PC-3 (cell line): ENCODE data around the gene VARS2. TPM values are rescaled to one million over a fixed set of nuclear protein-coding genes. Genes with fewer than 3 reads are reported as not detected.
"Not testable (repeated sequence)": the region's sequence is repeated elsewhere in the genome, so short reads cannot be mapped to it uniquely, and the experiment has no call there.

Source experiments
- ATAC-seq: fragments of 200-7000 bp; cut with Tn5 transposase; 2 replicates; pipeline ENCODE4 v1.9.1; 2020; ENCODE audit warnings: mild to moderate bottlenecking, moderate library complexity
- Bru-seq: library from RNA; stranded (reverse); fragments of 400-500 nt; gene quantifications from one replicate; lab custom pipeline; 2021; lab: Mats Ljungman, UMichigan
- BruChase-seq, 2 experiments: library from RNA; stranded (reverse); fragments of 400-500 nt; gene quantifications; one replicate each; lab custom pipeline; 2021; lab: Mats Ljungman, UMichigan
- BruUV-seq: library from RNA; stranded (reverse); fragments of 400-500 nt; replicated peaks from 2 replicates; lab custom pipeline; 2021; lab: Mats Ljungman, UMichigan
- CTCF ChIA-PET: fragments of 300-600 bp; sonication (Branson Sonifier 250); formaldehyde crosslinking; loops from one replicate; lab custom pipeline; 2022; ENCODE audit warnings: antibody characterized with exemption; lab: Charles Lee
- POLR2A ChIA-PET: fragments of 300-600 bp; sonication (Branson Sonifier 250); formaldehyde crosslinking; loops from one replicate; lab custom pipeline; 2022; ENCODE audit warnings: antibody characterized with exemption; ENCODE audit not compliant: unreplicated experiment; lab: Charles Lee
- DNase-seq: peaks from one replicate; pipeline ENCODE4 v3.0.0-alpha.2; 2015
- H2AFZ ChIP-seq: fragments of 300-600 bp; sonication (generic); 2 replicates; pipeline ENCODE4 v1.6.0; 2016; ENCODE audit warnings: antibody characterized with exemption, low read length
- H3F3A ChIP-seq: fragments of 300-600 bp; sonication (generic); one replicate; pipeline ENCODE4 v1.6.0; 2017; ENCODE audit warnings: antibody characterized with exemption, low read length, control low read depth, mild to moderate bottlenecking; ENCODE audit not compliant: unreplicated experiment
- H3K27ac ChIP-seq: fragments of 300-600 bp; sonication (generic); 2 replicates; pipeline ENCODE4 v1.5.1; 2016; ENCODE audit warnings: mild to moderate bottlenecking, low read length
- H3K27me3 ChIP-seq: fragments of 300-600 bp; sonication (generic); 2 replicates; pipeline ENCODE4 v1.6.1; 2016; ENCODE audit warnings: low read length, mixed read lengths
- H3K36me3 ChIP-seq: fragments of 300-600 bp; sonication (generic); 2 replicates; pipeline ENCODE4 v1.6.1; 2016; ENCODE audit warnings: low read depth, mixed run types, low read length, mixed read lengths
- H3K4me1 ChIP-seq: fragments of 300-600 bp; sonication (generic); 2 replicates; pipeline ENCODE4 v1.5.1; 2016; ENCODE audit warnings: low read length; ENCODE audit not compliant: insufficient read depth
- H3K4me2 ChIP-seq: fragments of 300-600 bp; sonication (generic); 2 replicates; pipeline ENCODE4 v1.6.0; 2016; ENCODE audit warnings: low read length
- H3K4me3 ChIP-seq: fragments of 300-600 bp; sonication (generic); 2 replicates; pipeline ENCODE4 v1.5.1; 2016; ENCODE audit warnings: mild to moderate bottlenecking, low read length, mixed read lengths
- H3K79me2 ChIP-seq: fragments of 300-600 bp; sonication (generic); 2 replicates; pipeline ENCODE4 v1.6.1; 2017; ENCODE audit warnings: low read length, mixed read lengths
- H3K9ac ChIP-seq: fragments of 300-600 bp; sonication (generic); 2 replicates; pipeline ENCODE4 v1.6.0; 2016; ENCODE audit warnings: mild to moderate bottlenecking, low read length
- H3K9me2 ChIP-seq: fragments of 300-600 bp; sonication (generic); replicated peaks from 2 replicates; pipeline ENCODE4 v1.6.1; 2016; ENCODE audit warnings: mixed run types, low read length, mixed read lengths
- H3K9me3 ChIP-seq: fragments of 300-600 bp; sonication (generic); 2 replicates; pipeline ENCODE4 v1.6.1; 2016; ENCODE audit warnings: low read length, mixed read lengths
- H4K20me1 ChIP-seq: fragments of 300-600 bp; sonication (generic); 2 replicates; pipeline ENCODE4 v1.6.1; 2016; ENCODE audit warnings: low read length, mixed read lengths
- EZH2 ChIP-seq: fragments of 300-600 bp; sonication (generic); IDR thresholded peaks from one replicate; pipeline ENCODE4 v1.6.1; 2017; ENCODE audit warnings: antibody characterized with exemption, mild to moderate bottlenecking, low read length; ENCODE audit not compliant: unreplicated experiment
- EZH2phosphoT487 ChIP-seq: fragments of 300-600 bp; sonication (generic); IDR thresholded peaks from 2 replicates; pipeline ENCODE4 v1.6.1; 2018; ENCODE audit warnings: mild to moderate bottlenecking, antibody characterized with exemption, low read length, borderline replicate concordance
- intact Hi-C: fragments of 100-400 bp; cut with micrococcal nuclease; formaldehyde crosslinking; loops from 2 replicates; pipeline ENCODE4 v1.9.0; 2023
- long read RNA-seq: library from polyadenylated mRNA; unstranded; transcript quantifications from one replicate; pipeline ENCODE4 v2.0.0, GENCODE V29; 2021; ENCODE audit not compliant: unreplicated experiment
- total RNA-seq: library from RNA; depleted of rRNA; stranded (reverse); fragments of >200 nt; gene quantifications from 2 replicates; pipeline ENCODE4 v1.2.3, GENCODE V29; 2014; rRNA removed
- TF ChIP-seq, protein P1 (sequence below): fragments of 300-600 bp; sonication (generic); conservative IDR thresholded peaks from 2 replicates; pipeline ENCODE4 v1.5.1; 2017; ENCODE audit warnings: antibody characterized with exemption, low read depth, mild to moderate bottlenecking, low read length

Gene VARS2
- total RNA-seq (66.5 and 87.8 TPM in 2 replicates), Bru-seq, nascent RNA (percentile 76 among the genes with signal in this experiment), BruChase-seq, experiment 1, labeled RNA remaining after a 6-hour chase (percentile 94 among the genes with signal in this experiment), BruChase-seq, experiment 2, labeled RNA remaining after a 2-hour chase (percentile 86 among the genes with signal in this experiment)
- long read RNA-seq, full-length matches to known transcripts = 5 of 58 reads
- long read RNA-seq, partial matches to known transcripts = 33 of 58 reads
- long read RNA-seq, other reads (novel, unspliced or antisense) = 20 of 58 reads

DNA sequence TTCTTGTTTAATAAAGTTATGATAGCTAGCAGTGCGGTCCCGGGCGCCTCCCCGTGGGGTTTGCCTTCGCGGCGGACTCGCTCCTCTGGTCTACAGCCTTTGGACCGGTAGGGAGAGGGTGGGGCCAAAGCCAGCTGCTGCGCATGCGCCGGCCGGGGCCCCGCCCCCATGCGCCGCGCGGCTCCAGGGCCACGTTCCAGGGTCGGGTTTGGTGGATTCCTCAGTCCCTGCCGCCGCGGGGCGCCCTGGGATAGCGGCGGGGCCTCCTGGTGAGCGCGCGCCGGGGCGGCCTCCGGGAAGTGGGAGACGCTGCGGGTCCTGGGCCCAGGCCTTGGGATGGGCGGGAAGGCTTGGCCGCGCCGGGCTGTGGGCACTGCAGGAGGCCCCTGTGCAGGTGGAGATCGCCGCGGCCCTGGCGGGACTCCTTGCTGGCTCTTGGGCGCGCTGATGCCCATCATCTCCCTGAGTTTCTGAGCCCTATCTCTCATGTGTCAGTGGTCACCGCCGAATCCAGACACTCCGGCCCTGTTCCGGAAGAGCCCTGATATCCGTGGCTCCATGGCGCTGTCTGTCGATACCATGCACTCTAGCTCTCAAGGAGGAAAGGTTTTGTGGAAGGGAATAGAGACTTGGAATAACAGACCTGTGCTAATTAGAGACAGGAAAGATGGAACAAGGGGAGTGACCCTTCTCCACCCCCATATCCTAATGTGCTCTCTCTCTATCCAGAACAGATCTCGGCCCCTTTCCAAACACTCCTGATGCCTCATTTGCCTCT lies at the start of gene VARS2:
TSS of gene VARS2 (plus strand) at position 163 of the 778 bp plus-strand sequence. CDS start at position 762, 599 bp downstream.
- peak within 1 kb of the TSS; percentile 51 for H3K27ac ChIP-seq
- TF ChIP-seq EZH2phosphoT487 (no peak), EZH2 (no peak)
- TF ChIP-seq, protein P1, sequence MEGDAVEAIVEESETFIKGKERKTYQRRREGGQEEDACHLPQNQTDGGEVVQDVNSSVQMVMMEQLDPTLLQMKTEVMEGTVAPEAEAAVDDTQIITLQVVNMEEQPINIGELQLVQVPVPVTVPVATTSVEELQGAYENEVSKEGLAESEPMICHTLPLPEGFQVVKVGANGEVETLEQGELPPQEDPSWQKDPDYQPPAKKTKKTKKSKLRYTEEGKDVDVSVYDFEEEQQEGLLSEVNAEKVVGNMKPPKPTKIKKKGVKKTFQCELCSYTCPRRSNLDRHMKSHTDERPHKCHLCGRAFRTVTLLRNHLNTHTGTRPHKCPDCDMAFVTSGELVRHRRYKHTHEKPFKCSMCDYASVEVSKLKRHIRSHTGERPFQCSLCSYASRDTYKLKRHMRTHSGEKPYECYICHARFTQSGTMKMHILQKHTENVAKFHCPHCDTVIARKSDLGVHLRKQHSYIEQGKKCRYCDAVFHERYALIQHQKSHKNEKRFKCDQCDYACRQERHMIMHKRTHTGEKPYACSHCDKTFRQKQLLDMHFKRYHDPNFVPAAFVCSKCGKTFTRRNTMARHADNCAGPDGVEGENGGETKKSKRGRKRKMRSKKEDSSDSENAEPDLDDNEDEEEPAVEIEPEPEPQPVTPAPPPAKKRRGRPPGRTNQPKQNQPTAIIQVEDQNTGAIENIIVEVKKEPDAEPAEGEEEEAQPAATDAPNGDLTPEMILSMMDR = peak; percentile 50
- H4K20me1 ChIP-seq = no peaks in the 10 kb centered on the region
- POLR2A ChIA-PET = interaction anchor here (0.6 kb wide), 1 partner anchor 171 kb away, joined by 6 read pairs; no protein-coding TSS in a partner anchor
- no peaks in the 10 kb centered on the region for H3K9me3 ChIP-seq
- CTCF ChIA-PET = interaction anchor here (0.5 to 3.6 kb wide), 19 partner anchors 29 to 447 kb away, joined by 3 to 48 read pairs (median 4); partner anchors contain the start of gene PSORS1C1
- no peaks in the 10 kb centered on the region for H3K27me3 ChIP-seq
- H3F3A ChIP-seq = no peaks in the 10 kb centered on the region
- H2AFZ ChIP-seq = peak within 1 kb of the TSS; percentile 78
- no peaks in the 10 kb centered on the region for H3K9me2 ChIP-seq
- DNase-seq = peak; percentile 97
- H3K9ac ChIP-seq = peak within 1 kb of the TSS; percentile 87
- H3K36me3 ChIP-seq = peaks cover 11% of the 10 kb centered on the region; the same call in 1 of the 2 replicates
- intact Hi-C loops = loop anchor here (1.0 kb wide), 2 partner anchors 29 to 86 kb away; no protein-coding TSS in a partner anchor
- BruUV-seq = TSS peak; percentile 78
- peak within 1 kb of the TSS; percentile 89 for H3K4me2 ChIP-seq
- peak; percentile 87 for ATAC-seq
- H3K4me1 ChIP-seq = peaks cover 28% of the 10 kb centered on the region
- H3K4me3 ChIP-seq = peak within 1 kb of the TSS; percentile 67
- H3K79me2 ChIP-seq = peaks cover 11% of the 10 kb centered on the region

GRCh38 chr6:30864325-30864724 lies 49.7 kb upstream of the VARS2 start:
- H3F3A ChIP-seq = no peaks in the 10 kb centered on the region
- no peak overlapping the region for H3K27ac ChIP-seq
- H3K79me2 ChIP-seq = no peaks in the 10 kb centered on the region
- H3K27me3 ChIP-seq = no peaks in the 10 kb centered on the region
- no peaks in the 10 kb centered on the region for H3K4me1 ChIP-seq
- ATAC-seq (no peak), DNase-seq (no peak)
- no peak overlapping the region for H2AFZ ChIP-seq
- no TSS peak for BruUV-seq
- no peak overlapping the region for H3K4me2 ChIP-seq
- H3K4me3 ChIP-seq = no peak overlapping the region
- ChIA-PET CTCF (no interaction called here), POLR2A (no interaction called here)
- no peaks in the 10 kb centered on the region for H3K36me3 ChIP-seq
- H3K9me3 ChIP-seq = no peaks in the 10 kb centered on the region
- intact Hi-C loops = no loop called here
- no peaks in the 10 kb centered on the region for H3K9me2 ChIP-seq
- TF ChIP-seq, protein P1 = no peak
- TF ChIP-seq EZH2 (no peak), EZH2phosphoT487 (no peak)
- H3K9ac ChIP-seq = no peak overlapping the region
- H4K20me1 ChIP-seq = no peaks in the 10 kb centered on the region

- POLR2A ChIA-PET = not testable (repeated sequence)
Observed at GRCh38 chr6:30869241-30869749, 44.7 kb upstream of the VARS2 start.

More at GRCh38 chr6:30869241-30869749, 44.7 kb upstream of the VARS2 start:
- H2AFZ ChIP-seq, H3K4me3 ChIP-seq, H3K9me3 ChIP-seq, H4K20me1 ChIP-seq, H3K27me3 ChIP-seq, H3K9ac ChIP-seq, H3K4me1 ChIP-seq, DNase-seq, H3F3A ChIP-seq, H3K9me2 ChIP-seq, H3K27ac ChIP-seq, H3K79me2 ChIP-seq, CTCF ChIA-PET, BruUV-seq, ATAC-seq, intact Hi-C loops, H3K36me3 ChIP-seq, H3K4me2 ChIP-seq: not testable (repeated sequence)
